C4-2B (cell line): ENCODE data around the gene TMEM40.
"Not testable (repeated sequence)": the region's sequence is repeated elsewhere in the genome, so short reads cannot be mapped to it uniquely, and the experiment has no call there.

ENCODE experiments used
- CTCF ChIP-seq: fragments of 450-650 bp; conservative IDR thresholded peaks from 2 replicates; pipeline ENCODE4 v1.5.1; 2017; ENCODE audit warnings: mild to moderate bottlenecking
- ZFX ChIP-seq: fragments of 450-650 bp; IDR thresholded peaks from 2 replicates; pipeline ENCODE4 v1.6.1; 2017

GRCh38 chr3:12723362-12723761 is 35.7 kb downstream of the TMEM40 start:
- TF ChIP-seq CTCF, ZFX: not testable (repeated sequence)
